ENCODE results near the gene GJD3. TPM values are rescaled to one million over a fixed set of nuclear protein-coding genes. Genes with fewer than 3 reads are reported as not detected.
"Not testable (repeated sequence)": the region's sequence is repeated elsewhere in the genome, so short reads cannot be mapped to it uniquely, and the experiment has no call there.

GJD3 gene, protein sequence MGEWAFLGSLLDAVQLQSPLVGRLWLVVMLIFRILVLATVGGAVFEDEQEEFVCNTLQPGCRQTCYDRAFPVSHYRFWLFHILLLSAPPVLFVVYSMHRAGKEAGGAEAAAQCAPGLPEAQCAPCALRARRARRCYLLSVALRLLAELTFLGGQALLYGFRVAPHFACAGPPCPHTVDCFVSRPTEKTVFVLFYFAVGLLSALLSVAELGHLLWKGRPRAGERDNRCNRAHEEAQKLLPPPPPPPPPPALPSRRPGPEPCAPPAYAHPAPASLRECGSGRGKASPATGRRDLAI
- total RNA-seq (under 1 TPM; 0.40 to 0.61 TPM), polyA plus RNA-seq (ENCODE audit: insufficient read length in 2 of 2) (under 1 TPM in 1 of 2 donors, not detected in 1; 0.36 TPM)
- long read RNA-seq, donor 1, partial matches to known transcripts = 0 of 3 reads
- long read RNA-seq, donor 1, other reads (novel, unspliced or antisense) = 0 of 3 reads
- long read RNA-seq, donor 2 = 0 reads
- long read RNA-seq, donor 3, partial matches to known transcripts = 0 of 2 reads
- long read RNA-seq, donor 3, other reads (novel, unspliced or antisense) = 0 of 2 reads
- long read RNA-seq, donor 4, partial matches to known transcripts = 0 of 4 reads
- long read RNA-seq, donor 4, other reads (novel, unspliced or antisense) = 0 of 4 reads

DNA sequence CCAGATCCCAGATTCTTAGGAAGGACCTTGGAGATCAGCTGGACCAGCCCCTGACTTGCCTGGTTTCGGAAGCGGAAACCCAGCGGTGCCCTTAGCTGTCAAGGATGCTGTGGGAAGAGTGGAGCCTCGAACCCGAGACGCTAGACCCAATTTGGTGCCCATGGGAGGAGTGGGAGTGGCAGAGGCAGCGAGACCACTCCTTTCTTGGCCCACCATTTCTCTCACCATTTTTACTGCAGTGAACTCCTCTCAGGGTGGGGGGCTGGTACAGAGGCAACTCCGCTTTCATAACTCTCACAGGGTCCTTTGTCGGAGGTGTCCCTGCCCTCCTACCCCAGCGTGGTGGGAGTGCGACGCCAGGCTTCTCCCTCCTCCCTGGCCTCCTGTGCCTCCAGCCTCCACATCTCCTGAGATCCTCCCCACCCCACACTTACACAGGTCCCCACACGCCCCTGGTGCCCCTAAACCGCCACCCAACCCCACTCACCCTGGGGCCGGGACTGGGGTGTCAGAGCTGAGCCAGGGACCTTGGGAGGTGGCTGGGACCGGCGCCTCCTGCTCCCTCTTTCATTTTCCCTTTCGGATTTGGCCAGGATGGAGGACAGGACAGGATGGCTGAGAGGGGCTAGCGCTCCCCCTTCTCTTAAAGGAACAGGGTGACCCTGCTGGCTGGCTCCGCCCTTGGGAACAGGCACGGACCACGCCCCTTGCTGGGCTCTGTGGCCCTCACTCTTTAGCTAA is at the start of gene GJD3:
Gene GJD3 (minus strand): TSS at position 617 of the 741 bp plus-strand sequence. CDS start 922 bp downstream, outside the sequence.
- Histone ChIP-seq H3K27me3 (ENCODE audit: control insufficient read depth, insufficient read depth, low read length) (peaks cover 34% of the 10 kb centered on the region), H3K27ac (ENCODE audit: low read depth, low read length) (no peak within 1 kb of the TSS), H3K36me3 (ENCODE audit: control insufficient read depth, insufficient read depth, low read length) (no peaks in the 10 kb centered on the region), H3K4me1 (ENCODE audit: control insufficient read depth, insufficient read depth, low read length) (peaks cover 24% of the 10 kb centered on the region), H3K4me3 (ENCODE audit: low read depth, low read length) (peak within 1 kb of the TSS; percentile 40), H3K9me3 (ENCODE audit: control insufficient read depth, insufficient read depth, low read length) (no peaks in the 10 kb centered on the region)
- peak in 1 of 6 donors; percentile 10 for DNase-seq (ENCODE audit: low read depth in 4 of 6, low spot score in 6 of 6)
- WGBS (ENCODE audit: insufficient coverage) = 22% methylated on average over 17 of the region's 22 CpGs

DNA sequence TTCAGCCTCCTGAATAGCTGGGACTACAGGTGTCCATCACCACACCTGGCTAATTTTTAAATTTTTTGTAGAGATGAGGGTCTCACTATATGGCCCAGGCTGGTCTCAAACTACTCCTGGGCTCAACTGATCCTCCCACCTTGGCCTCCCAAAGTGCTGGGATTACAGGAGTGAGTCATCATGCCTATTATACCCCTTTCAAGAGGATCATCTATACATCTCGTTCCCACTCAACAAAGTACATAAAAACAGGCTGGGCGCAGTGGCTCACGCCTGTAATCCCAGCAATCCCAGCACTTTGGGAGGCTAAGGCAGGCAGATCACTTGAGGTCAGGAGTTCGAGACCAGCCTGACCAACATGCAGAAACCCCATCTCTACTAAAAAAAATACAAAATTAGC is 49.8 kb upstream of the GJD3 start:
- H3K9me3 ChIP-seq (ENCODE audit: control insufficient read depth, insufficient read depth, low read length); H3K36me3 ChIP-seq (ENCODE audit: control insufficient read depth, insufficient read depth, low read length); DNase-seq (ENCODE audit: low read depth in 4 of 6, low spot score in 6 of 6); H3K27me3 ChIP-seq (ENCODE audit: control insufficient read depth, insufficient read depth, low read length); H3K27ac ChIP-seq (ENCODE audit: low read depth, low read length); H3K4me3 ChIP-seq (ENCODE audit: low read depth, low read length): not testable (repeated sequence)
- no CpG with 5 or more reads among the region's 4 CpGs for WGBS (ENCODE audit: insufficient coverage)
- peaks cover 17% of the 10 kb centered on the region for H3K4me1 ChIP-seq (ENCODE audit: control insufficient read depth, insufficient read depth, low read length)

DNA sequence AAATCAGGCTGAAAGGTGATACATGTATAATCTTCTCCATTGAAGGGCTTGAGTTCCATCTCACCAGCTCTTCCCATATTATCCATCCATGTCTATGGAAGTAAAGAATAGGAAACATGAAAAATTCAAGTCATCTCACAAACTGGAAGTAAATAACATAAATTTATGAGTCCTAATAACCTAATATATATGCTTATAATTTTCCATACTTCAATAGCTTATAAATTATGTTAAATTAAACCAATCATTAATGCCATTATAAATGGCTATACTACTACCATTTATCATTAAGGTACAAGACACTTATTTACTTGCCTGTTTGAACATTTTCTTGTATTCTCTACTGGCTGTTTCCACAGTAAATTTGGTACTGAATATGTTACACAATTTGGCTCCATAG is 48.3 kb upstream of the GJD3 start:
- Histone ChIP-seq H3K36me3 (ENCODE audit: control insufficient read depth, insufficient read depth, low read length) (no peaks in the 10 kb centered on the region), H3K27me3 (ENCODE audit: control insufficient read depth, insufficient read depth, low read length) (no peaks in the 10 kb centered on the region), H3K27ac (ENCODE audit: low read depth, low read length) (no peak overlapping the region), H3K4me1 (ENCODE audit: control insufficient read depth, insufficient read depth, low read length) (peaks cover 8% of the 10 kb centered on the region), H3K4me3 (ENCODE audit: low read depth, low read length) (no peak overlapping the region), H3K9me3 (ENCODE audit: control insufficient read depth, insufficient read depth, low read length) (no peaks in the 10 kb centered on the region)
- no peak for DNase-seq (ENCODE audit: low read depth in 4 of 6, low spot score in 6 of 6)

DNA sequence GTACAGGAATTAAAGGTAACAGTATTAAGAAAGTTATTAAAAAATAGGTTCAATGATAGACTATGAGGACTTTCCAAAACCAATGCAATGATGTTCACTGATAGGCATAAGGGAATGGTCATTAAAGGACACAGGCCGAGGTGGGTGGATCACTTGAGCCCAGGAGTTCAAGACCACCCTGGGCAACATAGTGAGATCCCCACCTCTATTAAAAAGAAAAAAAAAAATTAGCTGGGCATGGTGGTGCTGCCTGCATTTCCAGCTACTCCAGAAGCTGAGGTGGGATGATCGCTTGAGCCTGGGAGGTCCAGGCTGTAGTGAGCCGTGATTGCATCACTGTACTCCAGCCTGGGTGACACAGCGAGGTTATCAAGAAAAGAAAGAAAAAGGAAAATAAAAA is 47.3 kb upstream of the GJD3 start:
- H3K4me3 ChIP-seq (ENCODE audit: low read depth, low read length) = no peak overlapping the region
- 96% methylated on average over 3 of the region's 4 CpGs for WGBS (ENCODE audit: insufficient coverage)
- H3K27ac ChIP-seq (ENCODE audit: low read depth, low read length) = no peak overlapping the region
- H3K36me3 ChIP-seq (ENCODE audit: control insufficient read depth, insufficient read depth, low read length) = no peaks in the 10 kb centered on the region
- no peaks in the 10 kb centered on the region for H3K4me1 ChIP-seq (ENCODE audit: control insufficient read depth, insufficient read depth, low read length)
- no peaks in the 10 kb centered on the region for H3K9me3 ChIP-seq (ENCODE audit: control insufficient read depth, insufficient read depth, low read length)
- no peaks in the 10 kb centered on the region for H3K27me3 ChIP-seq (ENCODE audit: control insufficient read depth, insufficient read depth, low read length)
- no peak for DNase-seq (ENCODE audit: low read depth in 4 of 6, low spot score in 6 of 6)

DNA sequence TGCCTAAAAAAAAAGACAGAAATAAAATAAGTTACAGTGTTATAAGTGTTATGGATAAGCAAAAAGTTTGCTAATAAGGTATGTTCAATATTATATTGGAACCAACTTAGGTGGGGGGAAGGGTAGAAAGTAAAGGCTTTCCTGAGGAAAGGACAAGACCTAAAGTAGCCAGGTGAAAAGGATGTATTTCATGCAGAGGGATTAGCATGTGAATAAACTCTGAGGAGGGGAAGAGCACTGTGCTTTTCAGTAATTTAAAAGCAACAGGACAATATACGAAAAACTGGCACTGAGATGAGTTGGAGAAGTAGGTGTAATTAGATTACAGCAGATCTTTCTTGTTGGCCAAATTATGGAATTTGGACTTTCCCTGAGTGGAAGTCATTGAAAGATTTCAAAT is 45.5 kb upstream of the GJD3 start:
- no peaks in the 10 kb centered on the region for H3K36me3 ChIP-seq (ENCODE audit: control insufficient read depth, insufficient read depth, low read length)
- no peak overlapping the region for H3K4me3 ChIP-seq (ENCODE audit: low read depth, low read length)
- DNase-seq (ENCODE audit: low read depth in 4 of 6, low spot score in 6 of 6) = no peak
- no peak overlapping the region for H3K27ac ChIP-seq (ENCODE audit: low read depth, low read length)
- 83% methylated on average over 1 of the region's 1 CpG for WGBS (ENCODE audit: insufficient coverage)
- no peaks in the 10 kb centered on the region for H3K4me1 ChIP-seq (ENCODE audit: control insufficient read depth, insufficient read depth, low read length)
- no peaks in the 10 kb centered on the region for H3K27me3 ChIP-seq (ENCODE audit: control insufficient read depth, insufficient read depth, low read length)
- H3K9me3 ChIP-seq (ENCODE audit: control insufficient read depth, insufficient read depth, low read length) = no peaks in the 10 kb centered on the region

DNA sequence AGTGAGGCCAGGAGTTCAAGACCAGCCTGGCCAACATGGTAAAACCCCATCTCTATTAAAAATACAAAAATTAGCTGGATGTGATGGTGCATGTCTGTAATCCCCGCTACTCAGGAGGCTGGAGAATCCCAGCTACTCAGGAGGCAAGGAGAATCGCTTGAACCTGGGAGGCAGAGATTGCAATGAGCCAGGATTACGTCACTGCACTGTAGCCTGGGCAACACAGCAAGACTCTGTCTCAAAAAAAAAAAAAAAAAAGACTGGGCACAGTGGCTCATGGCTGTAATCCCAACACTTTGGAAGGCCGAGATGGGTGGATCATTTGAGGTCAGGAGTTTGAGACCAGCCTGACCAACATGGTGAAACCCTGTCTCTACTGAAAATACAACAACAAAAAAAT is 45.0 kb upstream of the GJD3 start:
- not testable (repeated sequence) for H3K4me3 ChIP-seq (ENCODE audit: low read depth, low read length); DNase-seq (ENCODE audit: low read depth in 4 of 6, low spot score in 6 of 6); H3K27me3 ChIP-seq (ENCODE audit: control insufficient read depth, insufficient read depth, low read length); H3K9me3 ChIP-seq (ENCODE audit: control insufficient read depth, insufficient read depth, low read length); H3K4me1 ChIP-seq (ENCODE audit: control insufficient read depth, insufficient read depth, low read length); H3K36me3 ChIP-seq (ENCODE audit: control insufficient read depth, insufficient read depth, low read length); H3K27ac ChIP-seq (ENCODE audit: low read depth, low read length)
- 90% methylated on average over 3 of the region's 4 CpGs for WGBS (ENCODE audit: insufficient coverage)

DNA sequence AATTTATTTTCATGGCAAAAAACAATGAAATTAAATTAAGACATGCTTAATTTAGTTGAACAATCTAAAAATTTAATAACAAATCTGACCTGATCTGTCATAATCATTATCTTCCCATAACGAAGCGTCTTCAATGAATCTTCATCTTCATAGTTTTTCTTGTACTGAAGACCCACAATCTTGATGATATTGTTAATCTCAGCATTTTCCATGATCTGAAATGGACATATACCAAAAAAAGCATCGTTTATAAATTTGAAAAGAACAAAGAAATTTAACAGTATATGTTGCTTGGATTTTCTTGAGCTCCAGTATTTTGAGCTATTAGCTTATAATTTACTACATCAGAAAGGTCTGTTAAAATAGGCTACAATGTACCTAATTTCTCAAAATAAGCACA is 42.9 kb upstream of the GJD3 start:
- no peaks in the 10 kb centered on the region for H3K9me3 ChIP-seq (ENCODE audit: control insufficient read depth, insufficient read depth, low read length)
- no peak overlapping the region for H3K27ac ChIP-seq (ENCODE audit: low read depth, low read length)
- no CpG with 5 or more reads among the region's 3 CpGs for WGBS (ENCODE audit: insufficient coverage)
- no peaks in the 10 kb centered on the region for H3K27me3 ChIP-seq (ENCODE audit: control insufficient read depth, insufficient read depth, low read length)
- H3K4me1 ChIP-seq (ENCODE audit: control insufficient read depth, insufficient read depth, low read length) = no peaks in the 10 kb centered on the region
- H3K4me3 ChIP-seq (ENCODE audit: low read depth, low read length) = no peak overlapping the region
- H3K36me3 ChIP-seq (ENCODE audit: control insufficient read depth, insufficient read depth, low read length) = no peaks in the 10 kb centered on the region
- DNase-seq (ENCODE audit: low read depth in 4 of 6, low spot score in 6 of 6) = no peak

DNA sequence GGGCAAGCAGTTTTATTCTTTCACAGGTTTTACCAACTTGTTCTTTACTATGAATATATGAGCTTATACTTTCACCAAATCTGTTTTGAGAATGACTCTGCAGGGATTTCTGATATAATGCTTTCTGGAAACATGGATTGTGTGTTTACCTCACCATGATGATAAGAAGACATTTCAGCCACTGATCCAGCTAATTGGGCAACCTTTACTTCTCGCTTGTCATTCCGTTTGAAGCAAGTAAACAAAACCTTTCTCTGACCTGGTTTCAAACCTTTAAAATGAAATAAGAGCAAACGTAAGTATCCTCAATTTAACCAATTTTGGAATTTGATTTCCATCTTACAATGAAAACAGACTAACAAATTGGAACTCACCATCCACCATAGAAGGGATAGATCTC is 39.5 kb upstream of the GJD3 start:
- Histone ChIP-seq H3K9me3 (ENCODE audit: control insufficient read depth, insufficient read depth, low read length) (no peaks in the 10 kb centered on the region), H3K36me3 (ENCODE audit: control insufficient read depth, insufficient read depth, low read length) (no peaks in the 10 kb centered on the region), H3K27me3 (ENCODE audit: control insufficient read depth, insufficient read depth, low read length) (no peaks in the 10 kb centered on the region), H3K4me3 (ENCODE audit: low read depth, low read length) (no peak overlapping the region), H3K4me1 (ENCODE audit: control insufficient read depth, insufficient read depth, low read length) (no peaks in the 10 kb centered on the region), H3K27ac (ENCODE audit: low read depth, low read length) (no peak overlapping the region)
- no peak for DNase-seq (ENCODE audit: low read depth in 4 of 6, low spot score in 6 of 6)
- 93% methylated on average over 2 of the region's 3 CpGs for WGBS (ENCODE audit: insufficient coverage)

DNA sequence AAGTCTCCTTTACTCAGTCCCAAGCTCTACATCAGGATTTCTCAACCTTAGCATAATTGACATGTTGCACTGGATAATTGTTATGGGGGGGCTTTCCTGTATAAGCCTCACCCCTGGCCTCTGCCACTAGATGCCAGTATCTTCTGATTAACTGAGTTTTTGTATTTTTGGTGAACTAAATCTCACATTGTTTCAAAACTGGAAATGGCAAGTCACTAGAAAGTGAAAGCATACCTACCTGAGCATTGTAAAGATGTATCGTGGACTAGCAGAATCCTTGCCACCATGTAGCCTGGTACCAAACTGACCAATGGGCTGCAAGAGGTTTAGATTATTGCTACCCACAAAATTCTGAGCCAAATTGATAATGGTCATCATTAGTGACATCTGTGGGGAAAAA is 38.1 kb upstream of the GJD3 start:
- Histone ChIP-seq H3K4me3 (ENCODE audit: low read depth, low read length) (no peak overlapping the region), H3K9me3 (ENCODE audit: control insufficient read depth, insufficient read depth, low read length) (no peaks in the 10 kb centered on the region), H3K27me3 (ENCODE audit: control insufficient read depth, insufficient read depth, low read length) (no peaks in the 10 kb centered on the region), H3K36me3 (ENCODE audit: control insufficient read depth, insufficient read depth, low read length) (peaks cover 2% of the 10 kb centered on the region), H3K4me1 (ENCODE audit: control insufficient read depth, insufficient read depth, low read length) (no peaks in the 10 kb centered on the region), H3K27ac (ENCODE audit: low read depth, low read length) (no peak overlapping the region)
- no peak for DNase-seq (ENCODE audit: low read depth in 4 of 6, low spot score in 6 of 6)
- WGBS (ENCODE audit: insufficient coverage) = 100% methylated on average over 1 of the region's 1 CpG
